NCI-H2227 (cell line): ENCODE results near the gene VAMP1.
"Not testable (repeated sequence)": the region's sequence is repeated elsewhere in the genome, so short reads cannot be mapped to it uniquely, and the experiment has no call there.

ENCODE experiments used
- DNase-seq: peaks from one replicate; lab custom pipeline; 2025; ENCODE audit not compliant: unreplicated experiment; lab: John Stamatoyannopoulos, UW

Gene VAMP1, protein sequence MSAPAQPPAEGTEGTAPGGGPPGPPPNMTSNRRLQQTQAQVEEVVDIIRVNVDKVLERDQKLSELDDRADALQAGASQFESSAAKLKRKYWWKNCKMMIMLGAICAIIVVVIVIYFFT

DNA sequence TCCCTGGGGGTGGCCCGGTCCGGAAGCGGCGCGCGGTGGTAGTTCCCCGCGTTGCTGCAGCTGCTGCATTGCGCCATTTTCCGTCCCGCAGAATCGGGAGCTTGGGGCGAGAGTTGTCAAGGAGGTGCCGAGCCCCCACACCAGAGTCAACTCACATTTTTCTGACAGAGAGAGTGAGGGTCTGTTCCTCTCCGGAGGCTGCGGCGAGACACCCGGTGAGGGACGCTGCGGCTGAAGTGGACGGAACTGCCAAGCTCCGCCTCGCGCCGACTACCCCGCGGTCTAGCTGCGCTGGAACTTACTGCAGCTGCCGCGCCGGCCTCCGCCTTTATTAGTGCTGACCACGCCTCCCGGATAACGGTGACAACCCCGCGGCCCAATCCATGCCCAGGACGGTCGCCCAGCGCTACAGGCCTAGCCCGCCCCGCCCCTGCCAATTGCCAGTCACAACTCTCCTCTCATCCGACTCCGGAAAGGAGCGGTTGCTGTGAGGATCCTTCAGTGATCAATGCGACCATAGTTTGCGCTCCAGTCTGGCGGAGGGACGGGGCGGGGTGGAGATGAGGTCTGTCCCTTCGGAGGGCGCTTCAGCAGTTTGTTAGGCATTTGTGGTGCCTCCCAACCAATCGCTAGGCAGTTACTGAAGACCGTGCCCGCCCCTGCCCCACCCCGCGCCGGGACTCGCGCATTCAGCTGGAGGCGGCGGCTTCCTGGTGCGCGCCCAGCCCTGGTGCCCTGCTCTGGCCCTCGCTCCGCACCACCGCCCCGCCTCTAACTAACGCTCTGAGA, at the start of gene VAMP1:
Gene VAMP1 (minus strand): TSS at position 303 of the 789 bp plus-strand sequence. CDS start 146 bp downstream, at position 157.
- peak; percentile 95 for DNase-seq

DNA sequence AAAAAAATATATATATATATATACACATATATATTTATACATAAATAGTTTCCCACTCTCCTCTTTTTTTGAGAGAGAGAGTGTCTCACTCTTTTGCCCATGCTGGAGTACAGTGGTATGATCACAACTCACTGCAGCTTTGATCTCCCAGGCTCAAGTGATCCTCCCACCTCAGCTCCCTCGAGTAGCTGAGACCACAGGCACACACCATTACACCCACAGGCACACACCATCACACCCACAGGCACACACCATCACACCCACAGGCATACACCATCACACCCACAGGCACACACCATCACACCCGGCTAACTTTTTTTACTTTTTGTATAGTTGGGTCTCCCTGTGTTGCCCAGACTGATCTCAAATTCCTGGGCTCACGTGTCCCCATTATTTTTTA, 49.7 kb upstream of the VAMP1 start:
- DNase-seq: no peak

DNA sequence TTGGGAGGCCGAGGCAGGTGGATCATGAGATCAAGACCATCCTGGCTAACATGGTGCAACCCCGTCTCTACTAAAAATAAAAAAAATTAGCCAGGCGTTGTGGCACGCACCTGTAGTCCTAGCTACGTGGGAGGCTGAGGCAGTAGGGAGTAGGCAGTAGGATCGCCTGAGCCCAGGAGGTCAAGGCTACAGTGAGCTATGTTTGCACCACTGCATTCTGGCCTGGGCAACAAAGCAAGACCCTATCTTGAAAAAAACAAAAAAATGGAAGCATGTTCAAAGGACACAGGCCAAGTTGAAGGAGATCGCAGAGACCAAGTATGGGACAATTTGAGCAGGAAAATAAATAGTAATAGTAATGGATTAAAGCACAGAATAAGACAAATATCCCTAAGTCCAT, 37.6 kb upstream of the VAMP1 start:
- no peak for DNase-seq

DNA sequence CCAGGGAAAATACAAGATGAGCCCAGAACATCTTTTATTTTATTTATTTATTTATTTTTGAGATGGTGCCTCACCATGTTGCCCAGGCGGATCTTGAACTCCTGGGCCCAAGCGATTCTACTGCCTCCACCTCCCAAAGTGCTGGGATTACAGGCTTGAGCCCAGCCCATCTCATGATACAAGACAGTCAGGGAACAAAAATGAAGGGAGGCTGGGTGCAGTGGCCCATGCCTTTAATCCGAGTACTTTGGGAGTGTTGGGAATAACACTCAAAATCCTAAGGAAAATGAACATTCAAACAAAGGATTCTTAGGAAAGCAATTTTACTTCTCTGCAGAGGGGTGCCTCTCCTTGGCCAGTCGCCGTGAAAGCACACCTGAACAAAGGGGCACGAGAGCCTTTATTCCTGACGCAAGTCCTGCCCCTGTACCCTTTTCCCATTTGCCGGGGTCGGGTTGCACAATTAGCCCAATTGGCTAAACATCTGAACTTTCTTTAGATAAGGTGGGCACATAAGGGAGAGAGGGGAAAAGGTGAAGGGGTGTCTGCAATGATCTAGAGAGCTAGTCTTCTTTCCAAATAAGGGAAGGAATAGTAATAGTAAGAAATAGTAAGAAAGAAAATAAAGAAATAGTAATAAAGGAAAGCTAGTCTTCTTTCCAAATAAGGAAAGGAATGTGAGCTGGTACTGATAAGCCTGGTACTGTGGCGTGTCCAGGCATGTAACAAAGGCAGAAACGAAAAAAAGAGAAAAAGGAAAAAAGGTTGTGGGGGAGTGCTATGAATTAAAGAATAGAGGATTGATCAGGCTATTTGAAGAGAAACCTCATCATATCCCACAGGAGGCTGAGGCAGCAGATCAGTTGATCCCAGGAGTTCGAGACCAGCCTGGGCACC, 36.9 kb upstream of the VAMP1 start:
- no peak for DNase-seq

DNA sequence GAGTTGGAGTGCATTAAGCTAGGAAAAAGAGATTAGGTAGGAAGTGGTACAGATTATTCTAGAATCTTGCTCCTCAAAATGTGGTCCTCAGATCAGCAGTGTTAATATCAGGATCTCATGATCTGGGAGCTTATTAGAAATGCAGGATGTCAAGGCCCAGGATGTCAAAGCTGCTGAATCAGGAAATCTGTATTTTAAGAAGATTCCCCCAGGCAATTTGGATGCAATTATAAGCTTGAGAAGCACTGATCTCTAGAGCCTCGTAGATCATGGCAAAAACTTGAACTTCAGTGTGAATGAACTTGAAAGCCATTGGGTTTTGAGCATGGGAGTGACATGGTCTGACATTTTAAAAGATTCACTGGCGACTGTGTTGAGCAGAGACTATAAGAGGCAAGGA, 30.0 kb upstream of the VAMP1 start:
- DNase-seq: no peak

DNA sequence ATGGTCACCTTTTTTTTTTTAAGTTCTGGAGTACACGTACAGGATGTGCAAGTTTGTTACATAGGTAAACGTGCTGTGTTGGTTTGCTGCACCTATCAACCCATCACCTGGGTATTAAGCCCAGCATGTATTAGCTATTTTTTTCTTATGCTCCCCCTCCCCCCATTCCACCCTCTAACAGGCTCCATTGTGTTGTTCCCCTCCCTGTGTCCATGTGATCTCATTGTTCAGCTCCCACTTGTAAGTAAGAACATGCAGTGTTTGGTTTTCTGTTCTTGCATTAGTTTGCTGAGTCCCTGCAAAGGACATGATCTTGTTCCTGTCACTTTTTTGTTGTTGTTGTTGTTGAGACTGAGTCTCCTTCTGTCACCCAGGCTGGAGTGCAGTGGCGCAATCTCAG, 26.8 kb upstream of the VAMP1 start:
- DNase-seq: not testable (repeated sequence)

DNA sequence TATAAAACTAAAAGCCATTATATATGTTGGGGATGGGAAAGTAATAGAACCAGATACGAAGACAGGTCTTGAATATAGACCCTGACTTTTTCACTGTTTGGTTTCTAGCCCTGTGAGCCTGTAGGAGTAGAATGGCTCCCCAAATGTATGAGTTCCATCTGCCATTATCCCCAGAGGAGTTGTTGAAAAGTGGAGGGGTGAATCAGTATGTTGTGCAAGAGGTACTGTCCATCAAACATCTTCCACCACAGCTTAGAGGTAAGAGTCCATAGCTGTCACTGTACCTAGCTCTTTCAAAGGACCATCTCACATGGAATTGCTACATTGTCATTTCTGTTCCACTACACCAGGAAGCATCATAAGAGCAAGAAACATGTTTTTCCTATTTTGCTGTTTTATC, 24.5 kb upstream of the VAMP1 start:
- no peak for DNase-seq

DNA sequence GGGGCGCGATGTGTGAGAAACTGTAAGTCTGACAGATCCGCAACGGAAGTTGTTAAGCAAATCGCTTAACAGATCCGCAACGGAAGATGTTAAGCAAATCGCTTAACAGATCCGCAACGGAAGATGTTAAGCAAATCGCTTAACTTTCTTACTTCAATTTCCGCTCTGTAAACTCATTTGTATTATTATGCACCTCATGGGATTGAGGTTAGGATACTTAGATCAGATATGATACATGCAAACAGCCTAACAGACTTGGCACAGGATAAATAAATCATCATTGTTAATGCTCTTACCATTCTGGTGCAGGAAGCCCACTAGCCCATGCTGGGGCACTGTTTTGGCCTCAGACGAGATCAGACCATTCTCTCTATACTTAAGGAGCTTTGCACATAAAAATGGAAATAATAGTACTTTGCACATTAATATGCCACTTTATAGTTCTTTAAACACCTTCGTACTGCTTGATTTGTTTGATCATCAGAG, 23.8 kb upstream of the VAMP1 start:
- no peak for DNase-seq

DNA sequence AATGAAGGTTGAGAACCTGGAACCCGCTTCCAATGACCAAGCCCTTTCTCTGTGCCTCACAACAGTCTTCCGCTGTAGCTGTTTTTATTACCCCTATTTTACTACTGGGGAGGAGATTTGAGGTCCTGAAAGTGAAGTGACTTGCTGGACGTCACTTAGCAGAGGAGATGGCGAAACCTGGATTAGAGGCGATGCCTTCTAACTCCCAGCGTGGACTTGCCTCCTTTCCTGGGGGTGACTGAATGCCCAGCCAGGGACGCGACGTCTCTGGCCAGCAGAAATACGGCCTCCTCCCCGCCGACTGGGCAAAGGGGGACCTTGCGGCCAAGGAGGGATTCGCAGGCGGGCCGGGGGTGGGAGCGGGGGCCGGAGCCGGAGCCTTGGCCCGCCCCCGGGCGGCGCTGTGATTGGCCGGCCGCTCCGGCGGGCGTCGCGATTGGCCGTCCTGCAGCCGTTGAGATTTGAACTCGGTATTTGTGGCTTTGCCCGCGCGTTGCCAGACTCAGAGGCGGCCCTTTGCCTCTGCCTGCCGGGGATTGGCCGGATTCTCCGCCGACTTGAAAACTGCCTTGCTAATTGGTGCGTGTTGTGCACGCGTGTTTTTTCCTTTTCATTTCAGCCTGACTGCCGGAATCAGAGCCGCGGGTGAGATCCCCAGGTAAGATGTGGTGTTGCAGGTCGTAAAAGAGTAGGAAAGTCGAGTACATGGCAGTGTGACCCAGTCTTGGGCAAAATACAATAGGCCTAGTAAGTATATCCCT, 23.2 kb upstream of the VAMP1 start, which contains the start of gene NCAPD2:
Gene NCAPD2 (plus strand): TSS at position 606 of the 761 bp plus-strand sequence. CDS start 997 bp downstream, outside the sequence.
- DNase-seq: peak; percentile 95

DNA sequence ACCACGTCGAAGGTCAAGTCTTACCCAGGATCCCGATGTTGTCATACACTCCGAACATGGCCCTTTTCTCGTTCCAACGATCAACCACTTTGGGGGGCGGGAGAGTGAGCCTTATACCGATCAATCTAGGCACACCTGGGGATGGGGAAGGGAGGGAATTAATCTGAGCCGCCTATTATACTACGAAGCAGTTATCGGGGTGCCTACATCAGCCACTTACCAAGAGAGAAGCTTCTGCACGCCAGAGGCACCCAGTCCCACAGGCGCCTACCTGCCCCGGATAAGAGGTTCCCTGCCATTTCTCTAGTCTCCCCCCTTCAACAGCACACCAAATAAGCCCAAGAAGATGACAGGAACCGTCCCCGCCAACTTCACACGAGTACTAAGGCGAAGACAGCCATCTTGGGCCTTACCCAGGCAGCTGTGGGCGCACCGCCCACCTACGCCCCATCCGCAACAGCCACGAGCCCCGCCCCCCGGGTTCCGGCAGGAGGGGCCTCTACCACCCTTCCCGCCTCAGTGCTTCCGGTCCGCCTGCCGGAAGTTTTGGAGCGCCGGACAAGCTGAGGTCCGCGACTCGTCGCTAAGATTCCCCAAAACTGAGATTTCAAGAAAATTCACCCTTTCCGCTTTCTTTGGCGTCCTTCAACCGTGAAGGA, 22.5 kb upstream of the VAMP1 start, which contains the start of gene MRPL51:
Gene MRPL51 (minus strand): TSS at position 425 of the 659 bp plus-strand sequence. CDS start 126 bp downstream, at position 299.
- DNase-seq: peak; percentile 94

DNA sequence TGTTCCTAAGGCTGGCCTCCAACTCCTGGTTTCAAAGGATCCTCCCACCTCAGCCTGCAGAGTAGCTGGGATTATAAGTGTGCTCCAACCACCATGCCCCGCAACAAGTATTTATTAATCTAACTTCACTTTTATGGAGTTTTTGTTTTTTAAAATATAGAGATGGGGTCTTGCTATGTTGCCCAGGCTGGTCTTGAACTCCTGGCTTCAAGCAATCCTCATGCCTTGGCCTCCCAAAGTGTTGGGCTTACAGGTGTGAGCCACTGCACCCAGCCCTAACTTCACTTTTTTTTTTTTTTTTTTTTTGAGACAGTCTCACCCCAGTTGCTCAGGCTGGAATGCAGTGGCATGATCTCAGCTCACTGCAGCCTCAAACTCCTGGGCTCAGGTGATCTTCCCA, 20.2 kb upstream of the VAMP1 start:
- not testable (repeated sequence) for DNase-seq

DNA sequence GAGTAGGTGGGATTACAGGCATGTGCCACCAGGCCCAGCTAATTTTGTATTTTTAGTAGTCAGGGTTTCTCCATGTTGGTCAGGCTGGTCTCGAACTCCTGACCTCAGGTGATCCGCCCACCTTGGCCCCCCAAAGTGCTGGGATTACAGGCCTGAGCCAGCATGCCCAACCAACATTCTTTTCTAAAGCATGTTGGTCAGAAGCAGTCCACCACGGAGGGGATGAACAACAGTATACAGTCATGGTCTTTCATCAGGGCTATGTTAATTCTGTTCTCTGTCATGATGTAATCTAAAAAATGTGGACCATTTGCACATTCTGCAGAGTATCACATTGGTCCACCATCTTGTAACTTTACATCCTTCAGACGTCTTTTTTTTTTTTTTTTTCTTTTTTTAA, 19.0 kb upstream of the VAMP1 start:
- DNase-seq: no peak

DNA sequence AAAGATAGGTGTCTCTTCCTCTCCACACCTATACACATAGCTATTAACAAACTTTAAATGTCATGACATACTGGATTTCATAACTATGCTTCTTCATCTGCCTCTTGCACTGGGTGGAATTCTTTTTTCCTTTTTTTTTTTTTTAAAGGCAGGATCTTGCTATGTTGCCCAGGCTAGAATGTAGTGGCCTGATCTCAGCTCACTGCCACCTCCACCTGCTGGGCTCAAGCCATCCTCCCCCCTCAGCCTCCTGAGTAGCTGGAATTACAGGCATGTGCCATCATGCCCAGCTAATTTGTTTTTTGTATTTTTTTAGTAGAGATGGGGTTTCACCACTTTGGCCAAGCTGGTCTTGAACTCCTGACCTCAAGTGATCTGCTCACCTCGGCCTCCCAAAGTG, 17.8 kb upstream of the VAMP1 start:
- no peak for DNase-seq

DNA sequence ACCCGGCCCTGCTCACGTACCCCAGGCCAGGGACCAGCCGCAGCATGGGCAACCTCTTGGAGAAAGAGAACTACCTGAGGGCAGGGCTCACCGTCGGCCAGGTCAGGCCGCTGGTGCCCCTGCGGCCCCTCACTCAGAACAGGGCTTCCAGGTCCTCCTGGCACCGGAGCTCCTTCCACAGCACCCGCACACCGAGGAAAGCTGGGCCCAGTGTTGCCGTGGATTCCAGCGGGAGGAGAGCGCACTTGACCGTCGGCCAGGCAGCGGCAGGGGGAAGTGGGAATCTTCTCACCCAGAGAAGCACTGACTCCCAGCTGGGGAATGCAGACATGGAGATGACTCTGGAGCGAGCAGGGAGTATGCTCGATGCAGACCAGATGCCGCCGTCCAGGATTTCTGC, 7.9 kb upstream of the VAMP1 start:
- DNase-seq: no peak

DNA sequence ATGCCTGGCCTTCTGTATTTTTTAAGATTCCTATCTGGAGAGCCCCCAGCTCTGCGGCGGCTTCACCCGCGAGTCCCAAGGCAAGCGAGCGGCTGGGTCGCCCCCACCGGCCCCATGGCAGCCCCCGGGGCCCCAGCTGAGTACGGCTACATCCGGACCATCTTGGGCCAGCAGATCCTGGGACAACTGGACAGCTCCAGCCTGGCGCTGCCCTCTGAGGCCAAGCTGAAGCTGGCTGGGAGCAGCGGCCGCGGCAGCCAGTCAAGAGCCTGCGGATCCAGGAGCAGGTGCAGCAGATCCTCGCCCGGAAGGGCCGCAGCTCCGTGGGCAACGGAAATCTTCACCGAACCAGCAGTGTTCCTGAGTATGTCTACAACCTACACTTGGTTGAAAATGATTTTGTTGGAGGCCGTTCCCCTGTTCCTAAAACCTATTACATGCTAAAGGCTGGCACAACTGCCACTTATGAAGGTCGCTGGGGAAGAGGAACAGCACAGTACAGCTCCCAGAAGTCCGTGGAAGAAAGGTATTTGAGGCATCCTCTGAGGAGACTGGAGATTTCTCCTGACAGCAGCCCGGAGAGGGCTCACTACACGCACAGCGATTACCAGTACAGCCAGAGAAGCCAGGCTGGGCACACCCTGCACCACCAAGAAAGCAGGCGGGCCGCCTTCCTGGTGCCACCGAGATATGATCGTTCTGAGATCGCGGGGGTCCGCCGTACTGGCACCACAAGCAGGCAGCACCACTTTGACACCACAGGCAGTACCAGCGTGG, 7.3 kb upstream of the VAMP1 start:
- not testable (repeated sequence) for DNase-seq

DNA sequence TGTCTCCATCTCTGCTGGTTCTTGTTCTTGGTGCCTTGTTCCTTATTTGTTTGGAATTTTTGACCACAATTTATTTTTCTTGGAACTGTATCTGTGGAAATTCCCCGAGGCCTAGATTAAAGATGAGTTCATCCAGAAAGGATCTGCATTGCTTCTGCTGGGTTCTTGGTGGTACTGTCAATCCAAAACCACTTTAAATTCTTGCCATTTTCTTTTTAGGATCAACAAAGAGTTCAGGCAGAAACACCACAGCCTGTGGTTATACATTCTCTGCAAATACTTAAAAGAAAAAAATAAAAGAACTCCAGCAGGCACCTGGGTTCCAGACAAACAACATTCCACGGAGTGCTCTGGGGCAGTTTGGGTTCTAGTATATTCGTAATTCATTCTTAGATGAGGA, 6.0 kb upstream of the VAMP1 start:
- DNase-seq: no peak

DNA sequence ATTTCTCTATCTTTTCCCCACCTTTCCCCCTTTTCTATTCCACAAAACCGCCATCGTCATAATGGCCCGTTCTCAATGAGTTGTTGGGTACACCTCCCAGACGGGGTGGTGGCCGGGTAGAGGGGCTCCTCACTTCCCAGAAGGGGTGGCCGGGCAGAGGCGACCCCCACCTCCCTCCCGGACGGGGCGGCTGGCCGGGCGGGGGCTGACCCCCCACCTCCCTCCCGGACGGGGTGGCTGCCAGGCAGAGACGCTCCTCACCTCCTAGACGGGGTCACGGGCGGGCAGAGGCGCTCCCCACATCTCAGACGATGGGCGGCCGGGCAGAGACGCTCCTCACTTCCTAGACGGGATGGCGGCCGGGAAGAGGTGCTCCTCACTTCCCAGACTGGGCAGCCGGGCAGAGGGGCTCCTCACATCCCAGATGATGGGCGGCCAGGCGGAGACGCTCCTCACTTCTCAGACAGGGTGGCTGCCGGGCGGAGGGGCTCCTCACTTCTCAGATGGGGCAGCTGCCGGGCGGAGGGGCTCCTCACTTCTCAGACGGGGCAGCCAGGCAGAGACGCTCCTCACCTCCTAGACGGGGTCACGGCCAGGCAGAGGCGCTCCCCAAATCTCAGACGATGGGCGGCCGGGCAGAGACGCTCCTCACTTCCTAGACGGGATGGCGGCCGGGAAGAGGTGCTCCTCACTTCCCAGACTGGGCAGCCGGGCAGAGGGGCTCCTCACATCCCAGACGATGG, 4.9 kb upstream of the VAMP1 start:
- not testable (repeated sequence) for DNase-seq

DNA sequence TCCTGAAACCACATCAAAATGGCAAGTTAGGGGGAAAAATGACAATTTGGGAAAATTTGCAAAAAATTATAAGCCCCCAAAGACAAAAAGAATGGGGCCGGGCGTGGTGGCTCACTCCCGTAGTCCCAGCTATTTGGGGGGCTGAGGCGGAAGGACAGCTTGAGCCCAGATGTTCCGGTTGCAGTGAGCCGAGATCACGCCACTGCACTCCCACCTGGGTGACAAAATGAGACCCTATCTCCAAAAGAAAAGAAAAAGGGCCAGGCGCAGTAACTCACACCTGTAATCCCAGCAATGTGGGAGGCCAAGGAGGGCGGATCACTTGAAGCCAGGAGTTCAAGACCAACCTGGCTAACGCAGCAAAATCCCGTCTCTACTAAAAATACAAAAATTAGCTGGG, 2.0 kb upstream of the VAMP1 start:
- DNase-seq: no peak

DNA sequence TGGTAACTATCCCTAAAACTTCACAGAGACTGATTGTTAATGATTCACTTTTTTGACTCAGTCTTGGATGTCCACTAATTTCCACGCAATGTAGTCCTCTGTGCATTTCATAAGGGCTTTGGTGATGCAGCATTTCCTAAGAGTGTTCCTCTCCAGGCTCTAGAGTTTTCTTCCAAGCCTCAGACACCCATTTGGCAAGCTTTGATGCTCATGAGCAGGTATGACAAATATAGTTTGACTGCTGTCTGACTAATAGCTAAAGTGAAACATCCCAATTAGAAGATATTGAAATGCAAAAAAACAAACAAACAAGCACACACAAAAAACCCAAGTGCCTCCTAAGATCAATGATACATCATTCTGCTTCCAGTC, 1.5 kb upstream of the VAMP1 start:
- DNase-seq: no peak
